Measurements from ENCODE around the gene EIF1.
"Not testable (repeated sequence)": the region's sequence is repeated elsewhere in the genome, so short reads cannot be mapped to it uniquely, and the experiment has no call there.

The EIF1 gene

GRCh38 chr17:41656249-41657023 lies 32.2 kb upstream of the EIF1 start:
- DNase-seq: no peak

- DNase-seq: no peak
Measured at GRCh38 chr17:41657176-41657754, 31.4 kb upstream of the EIF1 start.

- DNase-seq: no peak
Measured at GRCh38 chr17:41657936-41658335, 30.7 kb upstream of the EIF1 start.

- DNase-seq: no peak
Measured at GRCh38 chr17:41658846-41659245, 29.8 kb upstream of the EIF1 start.

- no peak for DNase-seq
Measured at GRCh38 chr17:41659427-41660212, 29.1 kb upstream of the EIF1 start.

GRCh38 chr17:41660221-41660711 lies 28.4 kb upstream of the EIF1 start:
- no peak for DNase-seq

- DNase-seq: no peak
Measured at GRCh38 chr17:41663451-41664171, 25.1 kb upstream of the EIF1 start.

- no peak for DNase-seq
Measured at GRCh38 chr17:41664172-41664457, 24.6 kb upstream of the EIF1 start.

GRCh38 chr17:41664587-41665565 lies 23.8 kb upstream of the EIF1 start:
- DNase-seq: no peak

GRCh38 chr17:41665566-41666236 lies 23.0 kb upstream of the EIF1 start:
- peak; percentile 86 for DNase-seq

GRCh38 chr17:41666237-41666641 lies 22.4 kb upstream of the EIF1 start:
- DNase-seq: peak; percentile 58

- DNase-seq: peak; percentile 80
Measured at GRCh38 chr17:41666708-41667279, 21.9 kb upstream of the EIF1 start.

GRCh38 chr17:41667280-41668041 lies 21.2 kb upstream of the EIF1 start:
- no peak for DNase-seq

GRCh38 chr17:41672153-41672552 lies 16.5 kb upstream of the EIF1 start:
- DNase-seq: no peak

GRCh38 chr17:41675157-41676057 lies 13.3 kb upstream of the EIF1 start:
- DNase-seq: not testable (repeated sequence)

GRCh38 chr17:41676058-41676419 lies 12.6 kb upstream of the EIF1 start:
- no peak for DNase-seq

- no peak for DNase-seq
Measured at GRCh38 chr17:41678411-41678906, 10.2 kb upstream of the EIF1 start.

GRCh38 chr17:41678907-41679739 lies 9.6 kb upstream of the EIF1 start:
- DNase-seq: peak; percentile 53

All from activated effector memory CD4-positive, alpha-beta T cell treated with Interleukin-2 at 50 U/mL for 16 hours (primary cell).